Left ventricle myocardium superior (tissue), 1 donor: ENCODE measurements around the gene RGP1. TPM values are rescaled to one million over a fixed set of nuclear protein-coding genes. Genes with fewer than 3 reads are reported as not detected.

Source experiments
- ATAC-seq: fragments of 200-7000 bp; cut with Tn5 transposase; one replicate; pipeline ENCODE4 v1.9.1; 2020; ENCODE audit warnings: mild to moderate bottlenecking, moderate library complexity
- DNase-seq: peaks from one replicate; pipeline ENCODE4 v3.0.0-alpha.2; 2020
- intact Hi-C: fragments of 100-400 bp; cut with micrococcal nuclease; formaldehyde crosslinking; loops from one replicate; pipeline ENCODE4 v1.11.0; 2022
- microRNA-seq: library from miRNA; unstranded; fragments of <30 nt; microRNA quantifications from one replicate; pipeline ENCODE4 v1.2.0, GENCODE V29; 2020; ENCODE audit warnings: borderline number of aligned reads
- total RNA-seq: library from RNA; stranded (reverse); fragmentation: NEBNext Ultra II Directional; extraction: Animal tissue kit (Norgen Biotek cat#: 25700); gene quantifications from one replicate; pipeline ENCODE4 v1.2.1, GENCODE V29; 2021
- donor health status: DM: no; HTN: yes; CAD: no; lungs with severe emphysema.

RGP1 gene
- total RNA-seq, 1 donor from 2014 or later, result 32.4 TPM

DNA sequence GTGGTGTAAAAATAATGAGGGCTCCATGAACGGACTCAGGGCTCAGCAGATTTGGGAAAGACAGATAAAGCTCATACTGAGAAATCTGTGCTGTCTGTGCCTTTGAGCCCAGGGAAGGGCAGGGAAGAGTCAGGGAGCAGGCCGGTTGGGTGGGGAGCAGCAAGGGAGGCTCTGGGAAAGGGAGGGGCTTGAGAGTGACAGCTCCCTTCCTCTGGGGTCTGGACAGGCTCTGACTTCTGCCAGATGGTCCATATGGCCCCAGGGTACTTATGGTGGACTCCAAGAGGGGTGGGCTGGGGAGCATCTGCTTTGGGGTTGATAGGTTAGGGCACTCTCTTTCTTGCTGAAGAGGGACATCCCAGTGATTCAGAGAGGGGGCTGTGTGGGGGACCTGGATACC lies 44.4 kb downstream of the RGP1 start:
- no peak for ATAC-seq
- intact Hi-C loops, result no loop called here
- DNase-seq, result no peak

DNA sequence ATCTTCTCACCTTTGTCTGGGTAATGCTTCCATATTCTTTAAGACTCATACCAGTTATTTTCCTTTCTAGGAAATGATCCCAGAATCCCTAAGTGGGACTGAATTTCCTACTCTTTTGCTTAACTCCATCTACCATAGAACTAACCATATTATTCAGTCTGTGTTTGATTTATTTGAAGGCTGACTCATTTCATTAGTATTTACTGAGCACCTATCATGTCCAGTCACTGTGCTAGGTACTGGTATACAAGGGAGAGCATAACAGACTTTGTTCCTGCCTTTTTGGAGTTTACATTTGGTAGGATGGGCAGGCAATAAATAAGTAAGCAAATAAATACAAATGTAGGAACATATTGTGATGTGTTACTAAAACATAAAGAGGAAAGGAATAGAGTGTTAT lies 46.6 kb downstream of the RGP1 start:
- ATAC-seq (no peak), DNase-seq (no peak)
- intact Hi-C loops, result no loop called here

- intact Hi-C loops, result no loop called here
- no peak for DNase-seq
- ATAC-seq, result no peak
Observed at GRCh38 chr9:35797311-35798109, 48.4 kb downstream of the RGP1 start.

GRCh38 chr9:35798658-35799374 lies 49.7 kb downstream of the RGP1 start:
- intact Hi-C loops, result no loop called here
- ATAC-seq (no peak), DNase-seq (no peak)

DNA sequence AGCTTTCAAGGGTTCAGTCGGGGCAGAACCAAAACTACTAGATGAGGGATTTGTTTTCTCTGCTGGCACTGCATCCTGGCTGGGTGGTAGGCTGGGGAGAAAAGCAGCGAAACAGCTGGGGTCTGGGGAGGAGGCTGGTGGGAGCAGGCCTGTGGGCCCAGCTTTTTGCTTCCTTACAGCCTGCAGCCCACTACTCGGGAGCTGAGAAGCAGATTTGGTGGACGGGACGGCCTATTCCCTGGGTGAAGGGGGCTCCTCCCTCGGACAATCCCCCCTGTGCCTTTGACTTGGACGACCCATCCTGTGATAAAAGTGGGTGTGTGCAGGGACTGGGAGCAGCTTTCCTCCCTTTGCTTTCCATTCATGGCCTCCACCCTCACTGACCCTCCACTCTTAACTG lies 51.4 kb downstream of the RGP1 start:
- no peak for DNase-seq
- ATAC-seq, result no peak

DNA sequence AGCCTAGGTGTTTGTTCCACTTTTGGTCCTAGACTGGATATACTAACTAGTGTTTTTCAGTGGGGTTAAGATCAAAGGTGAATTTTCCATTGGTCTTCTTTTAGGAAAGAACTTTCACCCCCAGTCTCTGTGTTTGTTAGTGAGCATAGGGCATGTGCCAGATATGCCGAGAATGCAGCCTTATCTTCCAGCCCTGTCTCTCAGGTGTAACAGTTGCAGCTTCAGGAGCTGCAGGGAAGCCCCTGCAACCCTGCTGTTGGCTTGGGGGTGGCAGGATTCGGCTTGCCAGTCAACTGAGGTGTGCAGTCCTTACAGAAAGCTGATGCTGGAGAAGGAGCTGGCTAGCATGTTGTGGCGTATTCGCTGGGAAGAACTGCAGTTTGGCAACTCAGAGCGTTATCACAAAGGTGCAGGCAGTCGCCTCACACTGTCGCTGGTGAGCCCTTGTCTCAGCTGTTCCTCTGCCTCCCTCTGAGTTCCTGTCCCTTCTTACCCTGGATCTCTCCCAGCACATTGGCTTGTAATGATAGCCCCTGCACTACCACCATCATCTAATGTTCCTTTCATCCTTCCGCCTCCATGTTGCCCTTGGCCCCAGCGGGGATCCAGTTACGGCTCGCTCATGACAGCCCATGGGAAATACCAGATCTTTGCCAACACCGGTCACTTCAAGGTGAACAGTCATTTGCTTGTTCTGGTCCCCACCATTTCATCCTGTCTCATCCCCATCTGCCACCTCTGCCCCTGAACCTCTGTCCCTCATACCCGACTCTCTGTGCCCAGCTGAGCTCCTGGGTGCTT lies 52.4 kb downstream of the RGP1 start:
- DNase-seq (no peak), ATAC-seq (no peak)
- intact Hi-C loops, result no loop called here

More for the DNA sequence above, 51.4 kb downstream of the RGP1 start:
- intact Hi-C loops, result no loop called here

DNA sequence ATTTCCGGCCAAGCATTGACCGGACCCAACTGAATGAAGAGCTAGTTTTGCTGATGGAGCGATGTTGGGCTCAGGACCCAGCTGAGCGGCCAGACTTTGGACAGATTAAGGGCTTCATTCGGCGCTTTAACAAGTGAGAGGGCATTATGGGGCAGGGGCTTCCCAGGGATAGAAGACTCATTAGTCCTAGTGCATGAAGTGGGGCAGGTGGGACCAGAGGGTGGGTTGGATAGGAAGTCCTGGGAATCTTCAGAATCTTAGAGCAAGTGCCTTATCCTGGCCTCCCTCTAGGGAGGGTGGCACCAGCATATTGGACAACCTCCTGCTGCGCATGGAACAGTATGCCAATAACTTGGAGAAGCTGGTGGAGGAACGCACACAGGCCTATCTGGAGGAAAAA lies 57.0 kb downstream of the RGP1 start:
- DNase-seq, result no peak
- intact Hi-C loops, result no loop called here
- ATAC-seq, result no peak

Small RNAs within 50 kb of the gene (microRNA-seq; reads per million reads assigned to microRNA genes)
- not detected for gene MIR6852
- gene MIR6853, result not detected

Other genes with a start within 250 kb of the RGP1 start
- gene TESK1, start 144.0 kb upstream of the RGP1 start, total RNA-seq, result 28.8 TPM
- gene CD72, start 130.9 kb upstream of the RGP1 start, total RNA-seq, result 0.77 TPM
- gene SIT1, start 98.4 kb upstream of the RGP1 start, total RNA-seq, result 0.32 TPM
- 16,495 TPM for gene RMRP, start 91.3 kb upstream of the RGP1 start, total RNA-seq
- gene CCDC107, start 91.0 kb upstream of the RGP1 start, total RNA-seq, result 45.6 TPM
- gene ARHGEF39, start 84.1 kb upstream of the RGP1 start, total RNA-seq, result 0.45 TPM
- gene CA9, start 75.4 kb upstream of the RGP1 start, total RNA-seq, result 0.64 TPM
- gene TPM2, start 59.4 kb upstream of the RGP1 start, total RNA-seq, result 1,217 TPM
- gene TLN1, start 17.1 kb upstream of the RGP1 start, total RNA-seq, result 243 TPM
- 19.4 TPM for gene CREB3, start 16.6 kb upstream of the RGP1 start, total RNA-seq
- 90.2 TPM for gene GBA2, start 59 bp upstream of the RGP1 start, total RNA-seq
- gene MSMP, start 5.0 kb downstream of the RGP1 start, total RNA-seq, result not detected
- gene NPR2, start 42.3 kb downstream of the RGP1 start, total RNA-seq, result 24.6 TPM
- 3.2 TPM for gene SPAG8, start 63.0 kb downstream of the RGP1 start, total RNA-seq
- gene HINT2, start 65.8 kb downstream of the RGP1 start, total RNA-seq, result 75.8 TPM
- not detected for gene FAM221B, start 79.4 kb downstream of the RGP1 start, total RNA-seq
- 15.9 TPM for gene TMEM8B, start 79.9 kb downstream of the RGP1 start, total RNA-seq
- not detected for gene OR13J1, start 121.1 kb downstream of the RGP1 start, total RNA-seq
- gene HRCT1, start 156.9 kb downstream of the RGP1 start, total RNA-seq, result 9.0 TPM
- gene SPAAR, start 160.2 kb downstream of the RGP1 start, total RNA-seq, result 9.8 TPM
- gene OR2S2, start 208.9 kb downstream of the RGP1 start, total RNA-seq, result not detected